ENCODE measurements around the gene ECE1.

ECE1 gene

GRCh38 chr1:21325731-21326387 lies 35.6 kb upstream of the ECE1 start:
- DNase-seq (ENCODE audit: low read depth in 2 of 2): no peak

GRCh38 chr1:21325231-21325718 lies 35.0 kb upstream of the ECE1 start:
- DNase-seq (ENCODE audit: low read depth in 2 of 2): no peak

GRCh38 chr1:21324368-21325141 lies 34.3 kb upstream of the ECE1 start:
- DNase-seq (ENCODE audit: low read depth in 2 of 2): peak; percentile 74 to 80

- DNase-seq (ENCODE audit: low read depth in 2 of 2): no peak
Observed at GRCh38 chr1:21323091-21323490, 32.8 kb upstream of the ECE1 start.

GRCh38 chr1:21322681-21323016 lies 32.4 kb upstream of the ECE1 start:
- no peak for DNase-seq (ENCODE audit: low read depth in 2 of 2)

GRCh38 chr1:21321963-21322680 lies 31.9 kb upstream of the ECE1 start:
- no peak for DNase-seq (ENCODE audit: low read depth in 2 of 2)

GRCh38 chr1:21320410-21321108 lies 30.3 kb upstream of the ECE1 start:
- DNase-seq (ENCODE audit: low read depth in 2 of 2): no peak

GRCh38 chr1:21319447-21320407 lies 29.5 kb upstream of the ECE1 start:
- no peak for DNase-seq (ENCODE audit: low read depth in 2 of 2)

GRCh38 chr1:21318714-21319159 lies 28.5 kb upstream of the ECE1 start:
- no peak for DNase-seq (ENCODE audit: low read depth in 2 of 2)

- DNase-seq (ENCODE audit: low read depth in 2 of 2): no peak
Observed at GRCh38 chr1:21318057-21318713, 27.9 kb upstream of the ECE1 start.

GRCh38 chr1:21317690-21318043 lies 27.4 kb upstream of the ECE1 start:
- no peak for DNase-seq (ENCODE audit: low read depth in 2 of 2)

GRCh38 chr1:21317035-21317689 lies 26.9 kb upstream of the ECE1 start:
- DNase-seq (ENCODE audit: low read depth in 2 of 2): no peak

GRCh38 chr1:21314743-21315396 lies 24.6 kb upstream of the ECE1 start:
- DNase-seq (ENCODE audit: low read depth in 2 of 2): no peak

- DNase-seq (ENCODE audit: low read depth in 2 of 2): no peak
Observed at GRCh38 chr1:21313886-21314721, 23.8 kb upstream of the ECE1 start.

- no peak for DNase-seq (ENCODE audit: low read depth in 2 of 2)
Observed at GRCh38 chr1:21313203-21313885, 23.1 kb upstream of the ECE1 start.

GRCh38 chr1:21312407-21312992 lies 22.2 kb upstream of the ECE1 start:
- no peak for DNase-seq (ENCODE audit: low read depth in 2 of 2)

- DNase-seq (ENCODE audit: low read depth in 2 of 2): no peak
Observed at GRCh38 chr1:21311016-21311415, 20.8 kb upstream of the ECE1 start.

Measured in stimulated activated CD8-positive, alpha-beta memory T cell treated with anti-CD3 and anti-CD28 coated beads, Interleukin-15, amount 100 ng/mL, for 48 hours (primary cell).